ENCODE measurements around the gene NID1.

- TF ChIP-seq CTCF (IDR thresholded peaks at IDR 0.05) (no peak), POLR2AphosphoS5 (IDR thresholded peaks at IDR 0.05) (no peak)
These were observed 27.0 kb upstream of the NID1 start for GRCh38 chr1:236091933-236092318.

Data from suprapubic skin (tissue), 3 donors.